ENCODE measurements around the gene PPP2R2B.

The PPP2R2B gene

GRCh38 chr5:146766013-146766412 lies 112.5 kb downstream of the PPP2R2B start:
- Histone ChIP-seq H3K4me3 (ENCODE audit: low read length) (no peak overlapping the region), H3K36me3 (ENCODE audit: control insufficient read depth, insufficient read depth, low read length) (no peaks in the 10 kb centered on the region), H3K9ac (ENCODE audit: low read length) (no peak overlapping the region), H3K4me1 (ENCODE audit: control insufficient read depth, insufficient read depth, low read length) (no peaks in the 10 kb centered on the region), H3K9me3 (ENCODE audit: control insufficient read depth, low read length) (no peaks in the 10 kb centered on the region), H3K27me3 (ENCODE audit: control insufficient read depth, insufficient read depth, low read length) (no peaks in the 10 kb centered on the region)

- Histone ChIP-seq H3K9ac (ENCODE audit: low read length) (no peak overlapping the region), H3K4me3 (ENCODE audit: low read length) (no peak overlapping the region), H3K4me1 (ENCODE audit: control insufficient read depth, insufficient read depth, low read length) (no peaks in the 10 kb centered on the region), H3K36me3 (ENCODE audit: control insufficient read depth, insufficient read depth, low read length) (no peaks in the 10 kb centered on the region), H3K9me3 (ENCODE audit: control insufficient read depth, low read length) (no peaks in the 10 kb centered on the region), H3K27me3 (ENCODE audit: control insufficient read depth, insufficient read depth, low read length) (no peaks in the 10 kb centered on the region)
Measured at GRCh38 chr5:146765089-146765832, 113.3 kb downstream of the PPP2R2B start.

- Histone ChIP-seq H3K27me3 (ENCODE audit: control insufficient read depth, insufficient read depth, low read length) (no peaks in the 10 kb centered on the region), H3K9me3 (ENCODE audit: control insufficient read depth, low read length) (no peaks in the 10 kb centered on the region), H3K36me3 (ENCODE audit: control insufficient read depth, insufficient read depth, low read length) (no peaks in the 10 kb centered on the region), H3K9ac (ENCODE audit: low read length) (no peak overlapping the region), H3K4me1 (ENCODE audit: control insufficient read depth, insufficient read depth, low read length) (no peaks in the 10 kb centered on the region), H3K4me3 (ENCODE audit: low read length) (no peak overlapping the region)
Measured at GRCh38 chr5:146762830-146763229, 115.7 kb downstream of the PPP2R2B start.

- Histone ChIP-seq H3K9me3 (ENCODE audit: control insufficient read depth, low read length) (no peaks in the 10 kb centered on the region), H3K27me3 (ENCODE audit: control insufficient read depth, insufficient read depth, low read length) (no peaks in the 10 kb centered on the region), H3K4me3 (ENCODE audit: low read length) (no peak overlapping the region), H3K36me3 (ENCODE audit: control insufficient read depth, insufficient read depth, low read length) (no peaks in the 10 kb centered on the region), H3K9ac (ENCODE audit: low read length) (no peak overlapping the region), H3K4me1 (ENCODE audit: control insufficient read depth, insufficient read depth, low read length) (no peaks in the 10 kb centered on the region)
Measured at GRCh38 chr5:146761811-146762210, 116.7 kb downstream of the PPP2R2B start.

- H3K27me3 ChIP-seq (ENCODE audit: control insufficient read depth, insufficient read depth, low read length), result no peaks in the 10 kb centered on the region
- H3K4me3 ChIP-seq (ENCODE audit: low read length), result no peak overlapping the region
- peaks cover 5% of the 10 kb centered on the region for H3K4me1 ChIP-seq (ENCODE audit: control insufficient read depth, insufficient read depth, low read length)
- no peaks in the 10 kb centered on the region for H3K36me3 ChIP-seq (ENCODE audit: control insufficient read depth, insufficient read depth, low read length)
- H3K9me3 ChIP-seq (ENCODE audit: control insufficient read depth, low read length), result no peaks in the 10 kb centered on the region
- H3K9ac ChIP-seq (ENCODE audit: low read length), result no peak overlapping the region
Measured at GRCh38 chr5:146758938-146759337, 119.6 kb downstream of the PPP2R2B start.

GRCh38 chr5:146758076-146758475 lies 120.5 kb downstream of the PPP2R2B start:
- H3K4me3 ChIP-seq (ENCODE audit: low read length), result no peak overlapping the region
- no peaks in the 10 kb centered on the region for H3K36me3 ChIP-seq (ENCODE audit: control insufficient read depth, insufficient read depth, low read length)
- no peak overlapping the region for H3K9ac ChIP-seq (ENCODE audit: low read length)
- H3K4me1 ChIP-seq (ENCODE audit: control insufficient read depth, insufficient read depth, low read length), result peaks cover 5% of the 10 kb centered on the region
- H3K9me3 ChIP-seq (ENCODE audit: control insufficient read depth, low read length), result no peaks in the 10 kb centered on the region
- no peaks in the 10 kb centered on the region for H3K27me3 ChIP-seq (ENCODE audit: control insufficient read depth, insufficient read depth, low read length)

- Histone ChIP-seq H3K27me3 (ENCODE audit: control insufficient read depth, insufficient read depth, low read length) (no peaks in the 10 kb centered on the region), H3K4me3 (ENCODE audit: low read length) (no peak overlapping the region), H3K9ac (ENCODE audit: low read length) (no peak overlapping the region), H3K36me3 (ENCODE audit: control insufficient read depth, insufficient read depth, low read length) (no peaks in the 10 kb centered on the region), H3K4me1 (ENCODE audit: control insufficient read depth, insufficient read depth, low read length) (peaks cover 5% of the 10 kb centered on the region), H3K9me3 (ENCODE audit: control insufficient read depth, low read length) (no peaks in the 10 kb centered on the region)
Measured at GRCh38 chr5:146756546-146756945, 122.0 kb downstream of the PPP2R2B start.

GRCh38 chr5:146755793-146756192 lies 122.8 kb downstream of the PPP2R2B start:
- Histone ChIP-seq H3K9me3 (ENCODE audit: control insufficient read depth, low read length) (no peaks in the 10 kb centered on the region), H3K36me3 (ENCODE audit: control insufficient read depth, insufficient read depth, low read length) (no peaks in the 10 kb centered on the region), H3K4me3 (ENCODE audit: low read length) (no peak overlapping the region), H3K9ac (ENCODE audit: low read length) (no peak overlapping the region), H3K4me1 (ENCODE audit: control insufficient read depth, insufficient read depth, low read length) (peaks cover 5% of the 10 kb centered on the region), H3K27me3 (ENCODE audit: control insufficient read depth, insufficient read depth, low read length) (no peaks in the 10 kb centered on the region)

GRCh38 chr5:146754621-146755020 lies 123.9 kb downstream of the PPP2R2B start:
- peaks cover 5% of the 10 kb centered on the region for H3K4me1 ChIP-seq (ENCODE audit: control insufficient read depth, insufficient read depth, low read length)
- no peak overlapping the region for H3K4me3 ChIP-seq (ENCODE audit: low read length)
- H3K36me3 ChIP-seq (ENCODE audit: control insufficient read depth, insufficient read depth, low read length), result no peaks in the 10 kb centered on the region
- no peaks in the 10 kb centered on the region for H3K27me3 ChIP-seq (ENCODE audit: control insufficient read depth, insufficient read depth, low read length)
- H3K9ac ChIP-seq (ENCODE audit: low read length), result no peak overlapping the region
- no peaks in the 10 kb centered on the region for H3K9me3 ChIP-seq (ENCODE audit: control insufficient read depth, low read length)

- no peaks in the 10 kb centered on the region for H3K27me3 ChIP-seq (ENCODE audit: control insufficient read depth, insufficient read depth, low read length)
- no peak overlapping the region for H3K9ac ChIP-seq (ENCODE audit: low read length)
- no peaks in the 10 kb centered on the region for H3K9me3 ChIP-seq (ENCODE audit: control insufficient read depth, low read length)
- peaks cover 5% of the 10 kb centered on the region for H3K4me1 ChIP-seq (ENCODE audit: control insufficient read depth, insufficient read depth, low read length)
- H3K36me3 ChIP-seq (ENCODE audit: control insufficient read depth, insufficient read depth, low read length), result no peaks in the 10 kb centered on the region
- no peak overlapping the region for H3K4me3 ChIP-seq (ENCODE audit: low read length)
Measured at GRCh38 chr5:146753641-146754040, 124.9 kb downstream of the PPP2R2B start.

- Histone ChIP-seq H3K4me3 (ENCODE audit: low read length) (no peak overlapping the region), H3K4me1 (ENCODE audit: control insufficient read depth, insufficient read depth, low read length) (peaks cover 5% of the 10 kb centered on the region), H3K36me3 (ENCODE audit: control insufficient read depth, insufficient read depth, low read length) (no peaks in the 10 kb centered on the region), H3K27me3 (ENCODE audit: control insufficient read depth, insufficient read depth, low read length) (no peaks in the 10 kb centered on the region), H3K9ac (ENCODE audit: low read length) (no peak overlapping the region), H3K9me3 (ENCODE audit: control insufficient read depth, low read length) (no peaks in the 10 kb centered on the region)
Measured at GRCh38 chr5:146751781-146752401, 126.7 kb downstream of the PPP2R2B start.

- Histone ChIP-seq H3K9me3 (ENCODE audit: control insufficient read depth, low read length) (no peaks in the 10 kb centered on the region), H3K4me3 (ENCODE audit: low read length) (no peak overlapping the region), H3K9ac (ENCODE audit: low read length) (no peak overlapping the region), H3K36me3 (ENCODE audit: control insufficient read depth, insufficient read depth, low read length) (no peaks in the 10 kb centered on the region), H3K27me3 (ENCODE audit: control insufficient read depth, insufficient read depth, low read length) (no peaks in the 10 kb centered on the region), H3K4me1 (ENCODE audit: control insufficient read depth, insufficient read depth, low read length) (peaks cover 5% of the 10 kb centered on the region)
Measured at GRCh38 chr5:146751054-146751453, 127.5 kb downstream of the PPP2R2B start.

All from mucosa of stomach (tissue), 1 donor.